HG02943 (cell line): ENCODE results near the gene PDZRN3.
A peak's percentile ranks its signal among the peaks of the same experiment; 100 is the strongest.
"Not testable (repeated sequence)": the region's sequence is repeated elsewhere in the genome, so short reads cannot be mapped to it uniquely, and the experiment has no call there.

Source experiments
- ATAC-seq: cut with Tn5 transposase; IDR thresholded peaks from one replicate; pipeline ENCODE4 v1.9.1; 2021; ENCODE audit warnings: mild to moderate bottlenecking, low read depth, moderate library complexity; ENCODE audit not compliant: unreplicated experiment

Gene PDZRN3

DNA sequence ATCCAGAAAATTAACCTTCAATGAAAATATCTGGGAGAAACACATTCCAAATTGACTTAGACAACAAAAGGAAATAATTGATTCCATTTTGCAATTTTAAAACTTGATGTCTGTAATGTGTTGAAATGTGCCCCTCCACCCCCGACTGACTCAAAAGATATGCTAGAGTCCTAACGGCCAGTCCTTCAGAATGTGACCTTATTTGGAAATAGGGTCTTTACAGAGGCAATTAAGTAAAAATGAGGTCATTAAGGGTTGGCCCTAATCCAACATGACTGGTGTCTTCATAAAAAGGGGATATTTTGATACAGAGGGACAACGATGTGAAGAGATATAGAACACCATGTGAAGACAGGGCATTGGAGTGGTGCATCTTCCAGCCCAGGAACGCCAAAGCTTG is 153.9 kb downstream of the PDZRN3 start:
- ATAC-seq, result no peak

- ATAC-seq, result no peak
Observed at GRCh38 chr3:73469331-73469730, 155.4 kb downstream of the PDZRN3 start.

DNA sequence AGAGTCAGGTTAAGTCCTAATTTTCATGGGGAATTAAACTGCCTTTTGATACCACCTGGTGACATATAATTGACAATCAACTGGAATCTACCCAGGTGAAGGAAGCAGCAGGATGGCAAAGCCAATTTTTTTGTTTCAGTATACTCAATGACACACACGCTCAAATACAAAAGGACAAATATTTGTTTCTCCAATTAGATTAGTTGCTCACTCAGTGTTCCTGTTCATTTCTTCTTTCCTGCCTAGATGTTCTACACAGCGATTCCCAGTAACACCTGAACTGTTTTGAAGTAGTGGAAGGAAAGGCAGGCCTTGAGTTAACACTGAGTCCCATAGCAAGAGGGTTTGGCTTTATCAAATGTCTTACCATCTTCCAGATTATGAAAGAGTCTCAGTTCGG is 157.5 kb downstream of the PDZRN3 start:
- ATAC-seq, result no peak

DNA sequence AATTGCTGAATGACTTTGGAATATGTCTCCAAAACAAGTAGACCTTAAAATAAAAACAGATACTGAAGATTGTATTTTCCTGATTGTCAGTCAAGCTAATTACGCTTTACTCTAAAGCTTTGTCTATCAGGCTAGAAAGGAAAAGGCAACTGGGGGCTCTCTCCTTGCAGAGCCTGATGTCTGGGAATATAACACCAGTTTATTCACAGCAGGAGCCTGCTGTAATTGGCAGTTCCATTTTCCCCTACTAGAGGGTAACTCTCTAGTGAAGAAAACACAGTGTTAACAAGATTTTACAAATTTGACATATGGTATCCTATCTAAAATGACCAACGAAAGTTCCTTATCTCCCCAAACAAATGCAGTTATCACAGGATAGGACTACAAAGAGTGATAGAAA is 158.8 kb downstream of the PDZRN3 start:
- ATAC-seq, result no peak

DNA sequence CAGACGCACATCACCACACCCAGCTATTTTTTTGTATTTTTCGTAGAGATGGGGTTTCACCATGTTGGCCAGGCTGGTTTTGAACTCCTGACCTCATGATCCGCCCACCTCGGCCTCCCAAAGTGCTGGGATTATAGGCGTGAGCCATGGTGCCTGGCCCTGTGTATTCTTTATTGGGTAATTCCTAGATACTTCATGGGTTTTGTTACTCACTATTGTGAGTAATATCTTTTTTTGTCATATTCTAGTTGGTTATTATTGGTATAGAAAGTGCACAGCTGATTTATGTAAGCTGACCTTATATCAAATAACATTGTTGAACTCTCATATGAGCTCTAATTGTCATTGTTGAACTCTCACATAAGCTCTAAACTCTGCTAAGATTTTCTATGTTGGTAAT is 160.6 kb downstream of the PDZRN3 start:
- not testable (repeated sequence) for ATAC-seq

DNA sequence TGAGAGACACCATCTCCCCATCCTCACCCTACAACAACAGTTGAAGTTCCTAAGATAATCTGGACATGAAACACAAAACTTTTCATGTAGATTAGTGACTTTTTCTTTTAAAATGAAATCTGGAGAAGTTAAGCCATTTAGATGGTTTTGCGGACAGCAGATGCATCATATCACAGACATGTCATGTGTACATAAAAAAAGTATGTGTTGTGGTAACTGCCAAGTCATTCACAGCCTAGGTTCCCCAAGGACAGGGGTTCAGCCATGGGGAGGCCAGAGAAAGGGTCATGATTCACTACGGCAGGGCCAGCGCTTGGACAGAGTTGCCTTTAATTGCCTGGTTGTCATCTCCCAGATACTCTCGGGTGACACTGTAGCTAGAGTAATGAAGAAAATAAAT is 163.2 kb downstream of the PDZRN3 start:
- ATAC-seq, result no peak

DNA sequence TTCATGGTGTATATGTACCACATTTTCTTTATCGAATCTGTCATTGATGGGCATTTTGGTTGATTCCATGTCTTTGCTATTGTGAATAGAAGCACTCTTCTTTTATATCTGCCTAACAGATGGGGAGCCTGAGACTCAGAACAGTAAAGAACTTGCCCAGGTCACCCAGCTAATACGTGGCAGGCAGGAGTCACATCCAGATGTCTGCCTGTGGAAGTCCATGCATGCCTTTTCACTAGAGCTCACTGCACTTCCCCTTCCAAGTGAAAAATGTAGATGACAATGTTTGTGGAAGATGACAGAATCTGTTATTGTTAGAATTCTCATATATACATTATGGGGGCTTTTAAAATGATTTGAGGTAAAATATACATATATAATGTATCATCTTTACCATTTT is 165.0 kb downstream of the PDZRN3 start:
- no peak for ATAC-seq

DNA sequence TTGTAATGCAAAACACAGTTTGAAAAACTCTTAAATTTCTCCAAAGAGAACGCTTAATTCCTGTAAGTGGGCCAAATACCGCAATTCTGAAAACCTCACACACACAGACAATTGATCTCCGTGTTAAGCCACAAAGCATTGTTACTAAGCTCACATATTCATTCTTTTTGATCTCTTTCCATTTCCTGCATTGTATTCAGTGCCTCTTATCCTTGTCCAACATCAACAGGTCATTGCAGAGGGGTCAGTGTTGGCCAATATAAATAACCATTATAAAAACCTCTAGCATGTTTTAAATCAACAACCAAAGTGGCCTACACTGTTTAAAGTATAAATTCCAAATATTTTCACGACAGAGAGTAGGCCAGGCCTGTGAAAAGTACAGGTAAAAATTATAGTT is 171.1 kb downstream of the PDZRN3 start:
- no peak for ATAC-seq

GRCh38 chr3:73452729-73453128 is 172.0 kb downstream of the PDZRN3 start:
- ATAC-seq, result no peak

DNA sequence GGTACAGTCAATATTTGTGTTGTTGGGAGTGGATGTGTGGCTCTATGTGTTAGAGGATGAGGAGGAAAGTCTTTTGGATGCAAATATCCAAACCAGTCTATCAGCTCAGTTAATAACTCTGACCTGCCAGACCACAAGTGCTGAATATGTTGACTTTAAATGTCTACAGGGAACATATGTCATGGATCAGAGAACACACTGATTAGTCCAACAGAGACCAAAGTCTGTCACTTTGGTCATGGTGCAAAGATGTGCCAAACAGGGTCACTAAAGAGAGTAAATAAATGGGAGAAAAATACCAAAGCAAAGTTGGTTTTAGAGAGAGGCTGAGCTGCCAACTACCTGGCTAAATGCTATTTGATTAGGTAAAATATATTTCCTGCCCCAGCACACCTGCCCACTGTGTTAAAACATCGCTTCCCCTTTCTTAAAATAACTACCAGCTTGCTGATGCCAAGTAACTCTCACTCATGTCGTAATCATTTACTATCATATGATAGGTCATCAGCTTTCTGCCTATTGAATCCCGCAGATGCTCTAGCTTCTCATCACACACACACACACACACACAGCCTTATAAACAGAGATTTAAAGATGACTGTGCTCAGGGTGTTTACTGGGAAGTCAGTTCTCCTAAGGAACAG is 173.3 kb downstream of the PDZRN3 start:
- ATAC-seq, result peak; percentile 47

DNA sequence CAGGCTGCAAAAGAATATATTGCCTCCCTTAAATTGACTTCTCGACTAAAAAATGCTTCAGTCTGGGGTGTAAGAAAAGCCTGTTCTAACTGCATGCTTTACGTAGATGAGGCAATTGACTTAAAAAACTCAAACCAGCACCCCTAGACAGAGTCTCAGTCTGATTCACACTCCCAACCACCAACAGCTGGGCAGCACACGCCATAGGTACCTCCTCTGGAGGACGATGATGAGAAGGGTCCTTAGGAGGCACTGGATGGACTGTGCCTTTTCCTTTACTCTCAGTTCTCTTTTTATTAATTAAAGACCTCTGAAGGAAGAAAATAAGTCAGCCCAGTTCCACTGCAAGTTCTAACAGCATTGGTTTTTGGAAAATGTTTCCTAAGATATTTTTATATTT is 175.0 kb downstream of the PDZRN3 start:
- ATAC-seq, result peak; percentile 33

DNA sequence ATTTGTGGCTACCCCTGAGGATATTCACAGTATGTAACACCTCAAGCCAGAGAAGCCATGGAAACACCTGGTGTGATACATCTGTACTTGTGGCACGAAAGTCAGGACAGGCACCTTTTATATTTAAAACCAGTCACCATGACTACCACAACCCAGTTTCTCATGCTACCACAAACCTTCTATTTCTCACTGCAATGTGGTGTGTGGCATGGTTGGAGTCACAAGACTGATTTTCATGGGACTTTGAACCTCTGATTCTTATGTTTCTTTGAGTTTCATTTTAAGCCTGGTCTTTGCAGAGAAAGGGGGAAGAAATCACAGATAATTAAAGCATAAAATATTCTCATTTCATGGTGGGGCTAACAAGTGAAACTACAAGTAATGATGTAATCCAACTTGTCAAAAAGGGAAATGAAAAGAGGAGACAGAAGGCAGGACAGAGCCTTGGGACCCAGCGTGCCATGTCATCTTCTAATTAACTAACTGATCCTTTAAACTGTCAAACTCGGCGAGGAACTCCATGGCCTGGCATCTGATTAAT is 175.9 kb downstream of the PDZRN3 start:
- peak; percentile 83 for ATAC-seq

DNA sequence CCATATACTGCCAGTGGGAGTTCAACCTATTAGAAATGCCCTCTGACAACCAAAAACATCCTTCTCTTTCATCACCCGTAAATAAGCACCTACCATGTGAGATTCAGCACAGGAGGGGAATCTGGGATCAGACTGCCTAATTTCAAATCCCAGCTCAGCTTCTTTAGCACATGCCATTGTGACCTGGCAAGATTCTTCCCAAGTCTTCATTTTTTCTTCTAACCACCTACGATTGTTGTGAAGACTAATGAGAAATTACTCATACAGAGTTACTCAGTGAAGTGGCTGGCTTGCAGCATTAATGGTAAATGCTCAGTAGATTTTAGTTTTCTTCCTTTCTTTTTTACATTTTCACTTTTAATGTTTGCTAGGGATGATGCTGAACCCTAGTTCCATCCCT is 176.7 kb downstream of the PDZRN3 start:
- no peak for ATAC-seq

- ATAC-seq, result no peak
Observed at GRCh38 chr3:73447111-73447510, 177.6 kb downstream of the PDZRN3 start.

- no peak for ATAC-seq
Observed at GRCh38 chr3:73446467-73447110, 178.2 kb downstream of the PDZRN3 start.

DNA sequence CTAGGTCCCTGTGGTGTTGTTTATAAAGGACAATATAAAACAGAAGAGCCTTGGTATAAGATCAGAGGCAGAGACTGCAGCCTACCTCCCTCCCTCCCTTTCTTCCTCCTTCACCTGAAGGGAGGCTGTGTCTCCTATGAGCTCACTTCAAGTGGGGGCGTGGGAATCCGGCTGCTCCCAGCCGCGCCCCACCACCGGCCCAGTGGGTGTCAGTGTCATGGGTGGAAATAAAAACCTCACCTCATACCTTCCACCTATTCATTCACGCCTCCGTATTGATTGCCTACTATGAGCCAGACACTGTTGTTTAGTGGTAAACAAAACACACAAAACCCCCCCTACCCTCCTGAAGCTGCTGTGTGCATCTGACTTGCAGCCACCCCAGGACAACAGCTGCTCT is 181.9 kb downstream of the PDZRN3 start:
- no peak for ATAC-seq

DNA sequence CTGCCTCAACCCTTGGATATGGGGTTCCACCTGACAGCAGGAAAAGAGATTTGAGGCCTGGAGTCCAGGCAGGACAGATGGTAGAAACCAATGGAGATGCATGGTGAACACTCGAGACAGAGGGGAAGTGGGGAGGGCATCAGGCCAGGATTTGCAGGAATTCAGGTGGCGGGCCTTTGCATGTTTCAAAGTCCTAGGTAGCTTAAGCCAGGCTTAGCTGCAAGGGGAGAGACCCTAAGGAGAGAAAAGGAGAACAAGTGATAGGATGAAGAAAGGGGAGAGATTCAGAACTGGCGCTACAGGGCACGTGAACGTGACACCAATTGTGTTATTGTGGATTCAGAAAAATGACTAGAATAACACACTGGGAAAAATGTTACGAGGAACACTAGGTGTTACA is 182.6 kb downstream of the PDZRN3 start:
- ATAC-seq, result no peak

DNA sequence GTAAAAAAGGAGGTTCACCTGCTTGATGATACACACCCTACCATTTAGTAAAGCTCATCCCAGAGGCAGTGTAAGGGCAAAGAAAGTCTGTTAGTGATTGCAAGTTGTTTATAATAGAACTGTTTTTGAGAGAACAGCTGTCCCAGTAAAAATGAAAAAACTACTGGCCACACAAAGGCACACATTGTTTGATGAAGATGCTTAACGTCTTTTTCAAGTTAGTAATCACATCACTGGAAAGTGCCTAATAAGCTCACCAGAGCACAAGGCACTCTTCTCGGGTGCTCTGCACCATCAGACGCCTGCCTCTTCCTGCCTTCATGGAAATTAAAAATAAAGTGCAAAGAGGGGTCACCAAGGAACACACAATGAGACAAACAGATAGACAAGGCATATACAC is 186.9 kb downstream of the PDZRN3 start:
- no peak for ATAC-seq

DNA sequence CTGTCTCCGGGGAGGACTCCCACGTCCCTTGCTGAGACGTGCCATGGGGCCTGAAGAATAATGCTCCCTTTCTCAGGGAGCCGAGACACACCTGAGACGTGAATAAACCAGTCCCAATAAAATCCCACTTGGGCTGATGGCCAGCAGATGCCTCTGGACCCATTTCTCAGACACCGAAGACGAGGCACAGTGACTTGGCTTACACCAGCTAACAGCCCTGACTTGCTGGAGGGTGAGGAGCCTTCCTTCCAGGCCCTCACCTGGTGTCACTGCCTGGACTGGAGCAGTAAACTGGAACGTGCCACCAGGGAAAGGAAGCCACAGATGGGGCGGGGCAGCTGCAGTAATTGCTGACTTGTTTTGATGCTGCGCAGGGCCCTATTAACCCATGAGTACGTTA is 189.7 kb downstream of the PDZRN3 start:
- ATAC-seq, result no peak

DNA sequence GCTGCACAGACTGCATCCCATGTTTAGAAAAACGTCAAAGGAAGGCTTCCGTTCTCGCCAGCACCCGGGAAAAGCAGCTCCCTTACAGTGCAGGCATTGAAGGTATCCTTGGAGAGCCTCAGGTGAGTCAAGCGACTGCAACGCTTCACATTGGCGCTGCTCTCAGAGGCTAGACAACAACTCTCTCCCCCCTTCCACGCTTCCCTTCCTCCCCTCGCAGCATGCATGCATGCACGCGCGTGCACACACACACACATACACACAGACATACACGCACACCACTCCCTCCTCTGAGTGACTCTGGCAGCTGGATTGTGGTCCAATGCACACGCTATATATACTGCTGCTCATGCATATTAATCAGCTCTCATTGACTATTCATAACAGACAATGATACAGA is 191.1 kb downstream of the PDZRN3 start:
- ATAC-seq, result no peak

DNA sequence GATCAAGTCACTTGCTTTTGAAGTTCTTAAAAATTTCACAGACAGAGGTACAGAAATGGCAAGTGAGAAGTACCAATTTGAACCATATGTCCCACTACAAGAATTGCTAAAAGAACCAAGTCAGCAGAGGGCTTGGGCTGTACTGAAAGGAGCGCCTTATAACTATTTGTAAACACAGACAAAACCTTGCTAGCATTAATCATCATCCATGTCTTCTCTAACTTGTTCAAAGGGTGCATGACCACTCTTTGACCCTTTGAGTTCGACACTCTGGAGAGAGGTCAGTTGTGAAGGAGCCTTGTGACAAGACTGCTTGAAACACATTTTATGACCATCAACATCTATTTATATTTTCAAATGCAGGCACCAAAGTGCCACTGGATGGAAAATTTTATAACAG is 191.7 kb downstream of the PDZRN3 start:
- no peak for ATAC-seq

GRCh38 chr3:73432706-73433032 is 192.1 kb downstream of the PDZRN3 start:
- no peak for ATAC-seq
